IPS-20b (cell line): ENCODE results near the gene ZNF564.
"Not testable (repeated sequence)": the region's sequence is repeated elsewhere in the genome, so short reads cannot be mapped to it uniquely, and the experiment has no call there.

ENCODE experiments used
- H3K27ac ChIP-seq: one replicate; pipeline ENCODE4 v1.5.1; 2013; ENCODE audit warnings: low read length
- H3K27me3 ChIP-seq: 2 replicates; pipeline ENCODE4 v1.6.1; 2013; ENCODE audit warnings: mild to moderate bottlenecking, low read length, inconsistent platforms; ENCODE audit not compliant: insufficient read depth
- H3K36me3 ChIP-seq: 2 replicates; pipeline ENCODE4 v1.6.1; 2013; ENCODE audit warnings: low read depth, mild to moderate bottlenecking, inconsistent platforms, low read length, moderate library complexity; ENCODE audit not compliant: insufficient read depth
- H3K4me1 ChIP-seq: 2 replicates; pipeline ENCODE4 v1.6.1; 2013; ENCODE audit warnings: mild to moderate bottlenecking, control low read depth, inconsistent platforms, low read length, moderate library complexity; ENCODE audit not compliant: insufficient read depth
- H3K4me3 ChIP-seq: 2 replicates; pipeline ENCODE4 v1.5.1; 2013; ENCODE audit warnings: mild to moderate bottlenecking, low read length, inconsistent platforms
- H3K9ac ChIP-seq: 2 replicates; pipeline ENCODE4 v1.6.1; 2013; ENCODE audit warnings: low read depth, mild to moderate bottlenecking, inconsistent platforms, low read length, moderate library complexity
- H3K9me3 ChIP-seq: 2 replicates; pipeline ENCODE4 v1.6.1; 2013; ENCODE audit warnings: mild to moderate bottlenecking, low read depth, low read length, inconsistent platforms; ENCODE audit not compliant: insufficient read depth

ZNF564 gene

DNA sequence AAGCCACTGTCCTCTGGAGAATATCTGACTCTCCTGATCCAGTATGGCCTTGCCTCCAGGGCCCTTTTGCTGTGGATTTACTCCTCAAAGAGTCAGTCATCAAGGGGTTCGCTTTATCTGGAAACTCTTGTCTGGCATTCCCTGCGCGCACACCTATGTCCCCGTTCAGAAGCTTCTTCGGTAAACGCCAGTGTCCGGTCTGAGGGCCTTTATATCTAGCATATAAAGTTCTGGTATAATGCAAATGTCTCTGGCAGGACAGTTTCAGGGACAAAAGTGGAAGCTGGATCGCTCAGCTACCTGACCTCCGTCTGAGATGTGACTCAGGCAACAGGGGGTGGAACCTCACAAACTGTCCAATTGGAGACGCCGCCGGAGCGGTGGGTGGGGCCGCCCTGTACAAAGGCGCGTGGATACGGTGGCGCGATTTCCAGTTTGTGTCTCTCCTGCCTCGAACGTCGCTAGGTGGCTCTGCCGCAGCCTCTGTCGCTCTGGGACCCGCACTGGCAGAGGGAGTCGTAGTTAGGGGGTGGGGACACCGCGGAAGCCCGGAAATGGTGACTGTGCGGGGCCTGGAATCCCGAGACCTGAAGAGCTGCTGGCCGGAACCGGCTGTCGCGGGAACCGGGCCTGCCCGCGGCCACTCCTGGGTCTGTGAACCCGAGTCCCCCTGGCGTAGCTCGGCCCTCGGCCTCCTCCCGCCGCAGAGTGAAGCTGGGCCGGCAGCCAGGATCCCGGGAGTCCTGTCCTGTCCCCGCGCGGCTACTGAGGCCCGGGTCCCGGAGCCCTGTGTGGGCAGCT, 56.1 kb downstream of the ZNF564 start:
- H3K4me3 ChIP-seq, result peak overlapping the region; percentile 65
- peak overlapping the region; percentile 85; the same call in 1 of the 2 replicates for H3K9ac ChIP-seq
- no peaks in the 10 kb centered on the region; the same call in 1 of the 2 replicates for H3K27me3 ChIP-seq
- H3K36me3 ChIP-seq, result no peaks in the 10 kb centered on the region
- H3K27ac ChIP-seq, result peak overlapping the region; percentile 11
- H3K9me3 ChIP-seq, result no peaks in the 10 kb centered on the region
- H3K4me1 ChIP-seq, result no peaks in the 10 kb centered on the region; the same call in 1 of the 2 replicates

DNA sequence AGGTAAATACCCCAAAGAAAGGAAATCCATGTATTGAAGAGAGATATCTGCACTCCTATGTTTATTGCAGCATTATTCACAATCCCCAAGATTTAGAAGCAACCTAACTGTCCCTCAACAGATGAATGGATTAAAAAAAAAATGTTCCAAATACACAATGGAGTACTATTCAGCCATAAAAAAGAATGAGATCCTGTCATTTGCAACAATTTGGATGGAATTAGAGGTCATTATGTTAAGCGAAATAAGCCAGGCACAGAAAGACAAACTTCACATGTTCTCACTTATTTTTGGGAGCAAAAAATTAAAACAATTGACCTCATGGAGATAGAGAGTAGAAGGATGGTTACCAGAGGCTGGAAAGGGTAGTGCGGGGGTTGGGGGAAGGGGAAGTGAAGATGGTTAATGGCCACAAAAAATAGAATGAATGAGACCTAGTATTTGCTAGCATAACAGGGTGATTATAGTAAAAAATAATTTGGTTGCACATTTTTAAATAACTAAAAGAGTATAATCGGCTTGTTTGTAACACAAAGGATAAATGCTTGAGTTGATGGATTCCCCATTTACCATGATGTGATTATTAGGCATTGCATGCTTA, 56.9 kb downstream of the ZNF564 start:
- Histone ChIP-seq H3K9ac (no peak overlapping the region; the same call in 1 of the 2 replicates), H3K4me3 (peak overlapping the region; percentile 65), H3K36me3 (no peaks in the 10 kb centered on the region), H3K27ac (no peak overlapping the region), H3K27me3 (no peaks in the 10 kb centered on the region; the same call in 1 of the 2 replicates), H3K9me3 (no peaks in the 10 kb centered on the region), H3K4me1 (no peaks in the 10 kb centered on the region; the same call in 1 of the 2 replicates)

DNA sequence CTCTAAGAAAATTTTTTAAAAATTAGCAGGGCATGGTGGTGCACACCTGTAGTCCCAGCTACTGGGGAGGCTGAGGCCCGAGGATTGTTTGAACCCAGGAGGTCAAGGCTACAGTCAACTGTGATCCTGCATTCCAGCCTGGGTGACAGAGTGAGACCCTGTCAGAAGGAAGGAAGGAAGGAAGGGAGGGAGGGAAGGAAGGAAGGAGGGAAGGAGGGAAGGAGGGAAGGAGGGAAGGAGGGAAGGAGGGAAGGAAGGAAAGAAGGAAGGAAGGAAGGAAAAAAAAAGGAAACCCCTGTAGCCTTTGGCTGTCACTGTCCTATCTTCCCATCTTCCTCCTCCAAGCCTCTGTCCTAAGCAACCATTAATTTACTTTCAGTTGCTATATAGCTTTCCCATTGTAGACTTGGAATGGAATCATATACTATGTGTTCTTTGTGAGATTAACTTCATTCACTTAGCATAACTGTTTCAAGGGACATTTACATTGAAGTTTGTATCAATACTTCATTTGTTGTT, 65.0 kb downstream of the ZNF564 start:
- not testable (repeated sequence) for H3K27ac ChIP-seq, H3K9ac ChIP-seq, H3K4me1 ChIP-seq

DNA sequence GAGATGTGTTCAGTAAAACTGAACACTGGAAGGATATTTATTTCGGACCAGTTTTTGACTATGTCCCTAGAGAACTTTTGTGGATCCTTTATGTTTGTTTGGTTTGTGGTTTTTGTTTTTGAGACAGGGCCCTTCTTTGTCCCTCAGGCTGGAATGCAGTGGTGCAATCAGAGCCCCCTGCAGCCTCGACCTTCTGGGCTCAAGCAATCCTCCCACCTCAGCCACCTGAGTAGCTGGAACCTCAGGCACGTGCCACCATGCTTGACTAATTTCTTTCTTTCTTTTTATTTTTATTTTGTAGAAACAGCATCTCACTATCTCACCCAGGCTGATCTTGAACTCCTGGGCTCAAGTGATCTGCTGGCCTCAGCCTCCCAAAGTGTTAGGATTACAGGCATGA, 65.7 kb downstream of the ZNF564 start:
- H3K9ac ChIP-seq, result peak overlapping the region; percentile 49; the same call in 1 of the 2 replicates
- peak overlapping the region; percentile 81; the same call in 1 of the 2 replicates for H3K4me3 ChIP-seq
- no peaks in the 10 kb centered on the region for H3K9me3 ChIP-seq
- H3K4me1 ChIP-seq, result peaks cover 7% of the 10 kb centered on the region; the same call in 1 of the 2 replicates
- no peak overlapping the region for H3K27ac ChIP-seq
- no peaks in the 10 kb centered on the region for H3K36me3 ChIP-seq
- peaks cover 14% of the 10 kb centered on the region; the same call in 1 of the 2 replicates for H3K27me3 ChIP-seq

More for the DNA sequence above, 65.0 kb downstream of the ZNF564 start:
- H3K27me3 ChIP-seq, result peaks cover 14% of the 10 kb centered on the region; the same call in 1 of the 2 replicates
- H3K9me3 ChIP-seq, H3K4me3 ChIP-seq, H3K36me3 ChIP-seq: not testable (repeated sequence)

DNA sequence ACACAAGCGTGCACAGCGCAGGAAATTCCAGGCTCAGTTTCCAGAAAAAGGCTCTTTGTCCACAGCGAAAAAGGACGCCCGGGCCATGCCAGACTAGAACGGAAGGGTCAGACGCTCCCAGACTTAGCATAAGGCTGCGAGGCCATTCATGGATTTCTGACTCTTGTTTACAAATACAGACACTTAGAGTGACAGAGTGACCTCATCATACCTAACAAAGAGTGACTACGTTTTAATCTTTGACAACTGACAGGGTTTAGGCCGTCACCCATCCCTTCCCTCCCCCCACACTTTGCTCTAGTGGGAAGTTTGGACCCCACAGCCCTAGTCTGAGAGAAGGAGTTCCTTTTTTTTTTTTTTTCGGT, 66.2 kb downstream of the ZNF564 start:
- Histone ChIP-seq H3K9ac (peak overlapping the region; percentile 49; the same call in 1 of the 2 replicates), H3K4me1 (peaks cover 7% of the 10 kb centered on the region; the same call in 1 of the 2 replicates), H3K9me3 (no peaks in the 10 kb centered on the region), H3K27me3 (peaks cover 14% of the 10 kb centered on the region; the same call in 1 of the 2 replicates), H3K4me3 (peak overlapping the region; percentile 81), H3K36me3 (no peaks in the 10 kb centered on the region), H3K27ac (no peak overlapping the region)

DNA sequence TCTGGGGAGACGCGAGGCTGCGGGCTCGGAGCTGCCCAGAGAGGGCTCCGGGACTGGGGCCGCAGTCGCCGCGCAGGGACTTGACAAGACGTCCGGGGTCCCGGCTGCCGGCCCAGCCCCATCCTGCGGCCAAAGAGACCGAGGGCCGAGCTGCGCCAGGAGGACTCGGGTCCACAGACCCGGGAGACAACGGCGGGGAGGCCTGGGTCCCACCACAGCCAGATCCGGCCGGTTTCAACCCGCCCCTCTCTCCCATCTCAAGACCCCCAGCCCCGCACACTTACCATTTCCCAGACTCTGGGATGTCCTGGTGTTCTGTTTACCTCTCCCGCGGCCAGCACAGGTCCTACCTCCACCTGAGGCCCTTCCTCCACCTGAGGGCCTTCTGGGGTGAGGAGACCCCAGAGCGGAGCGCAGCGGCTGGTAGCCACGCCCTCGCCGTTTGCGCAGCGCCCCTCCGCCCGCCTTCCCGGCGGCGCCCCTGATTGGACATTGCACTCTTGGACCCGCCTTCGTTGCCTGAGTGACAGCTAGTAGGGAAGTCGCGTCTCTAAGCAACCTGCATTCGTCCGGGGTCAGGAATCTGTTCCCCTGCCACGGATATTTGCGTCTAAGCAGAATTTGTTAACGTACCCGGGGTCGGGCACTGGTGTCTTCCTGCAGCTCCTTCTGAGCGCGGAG, 66.8 kb downstream of the ZNF564 start, which contains the start of gene ZNF709:
ZNF709 (minus strand) TSS at position 446 of the 681 bp plus-strand sequence; CDS start at position 287, 159 bp downstream.
- H3K4me1 ChIP-seq, result peaks cover 7% of the 10 kb centered on the region; the same call in 1 of the 2 replicates
- H3K9me3 ChIP-seq, result no peaks in the 10 kb centered on the region
- H3K9ac ChIP-seq, result peak within 1 kb of the TSS; percentile 70; the same call in 1 of the 2 replicates
- no peaks in the 10 kb centered on the region for H3K36me3 ChIP-seq
- no peak within 1 kb of the TSS for H3K27ac ChIP-seq
- peaks cover 14% of the 10 kb centered on the region; the same call in 1 of the 2 replicates for H3K27me3 ChIP-seq
- H3K4me3 ChIP-seq, result peak within 1 kb of the TSS; percentile 81

DNA sequence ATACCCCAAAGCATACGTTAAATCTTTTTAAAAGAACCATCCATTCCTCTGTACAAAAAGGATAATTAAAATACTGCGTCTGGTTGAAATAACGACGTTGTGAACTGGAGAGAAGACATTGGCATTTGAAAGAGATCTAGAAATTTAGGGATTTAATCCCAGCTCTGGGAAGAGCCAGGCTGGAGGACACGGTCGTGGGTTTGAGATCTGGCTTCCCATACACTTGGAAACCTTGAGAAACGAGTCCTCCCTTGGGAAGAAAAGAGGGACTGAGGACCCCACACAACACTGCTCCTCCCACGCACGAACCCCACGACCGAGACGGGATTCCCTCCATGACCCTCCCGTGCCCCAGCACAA, 67.3 kb downstream of the ZNF564 start:
- H3K9me3 ChIP-seq, result no peaks in the 10 kb centered on the region
- H3K4me1 ChIP-seq, result peaks cover 7% of the 10 kb centered on the region; the same call in 1 of the 2 replicates
- H3K4me3 ChIP-seq, result peak overlapping the region; percentile 81
- no peaks in the 10 kb centered on the region for H3K36me3 ChIP-seq
- H3K27ac ChIP-seq, result no peak overlapping the region
- peak overlapping the region; percentile 70; the same call in 1 of the 2 replicates for H3K9ac ChIP-seq
- peaks cover 14% of the 10 kb centered on the region; the same call in 1 of the 2 replicates for H3K27me3 ChIP-seq

DNA sequence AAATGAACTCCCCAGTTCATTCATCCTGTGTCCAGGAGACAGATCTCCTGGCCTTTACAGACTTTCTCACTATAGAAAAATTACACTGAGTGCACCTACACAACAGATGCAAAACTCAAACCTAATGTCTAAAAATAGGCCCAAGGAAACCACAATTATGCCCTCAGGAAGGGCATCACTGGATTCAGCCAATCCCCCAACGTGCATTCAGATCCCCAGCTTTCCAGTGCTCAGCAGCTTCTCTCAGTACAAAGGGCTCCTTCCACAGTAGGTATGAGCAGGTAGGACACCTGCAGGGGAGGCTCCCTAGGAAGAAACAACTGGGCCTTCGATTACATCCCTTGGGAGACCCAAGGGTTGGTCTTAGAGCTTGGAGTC, 68.8 kb downstream of the ZNF564 start:
- no peak overlapping the region for H3K9ac ChIP-seq
- H3K4me3 ChIP-seq, result no peak overlapping the region

DNA sequence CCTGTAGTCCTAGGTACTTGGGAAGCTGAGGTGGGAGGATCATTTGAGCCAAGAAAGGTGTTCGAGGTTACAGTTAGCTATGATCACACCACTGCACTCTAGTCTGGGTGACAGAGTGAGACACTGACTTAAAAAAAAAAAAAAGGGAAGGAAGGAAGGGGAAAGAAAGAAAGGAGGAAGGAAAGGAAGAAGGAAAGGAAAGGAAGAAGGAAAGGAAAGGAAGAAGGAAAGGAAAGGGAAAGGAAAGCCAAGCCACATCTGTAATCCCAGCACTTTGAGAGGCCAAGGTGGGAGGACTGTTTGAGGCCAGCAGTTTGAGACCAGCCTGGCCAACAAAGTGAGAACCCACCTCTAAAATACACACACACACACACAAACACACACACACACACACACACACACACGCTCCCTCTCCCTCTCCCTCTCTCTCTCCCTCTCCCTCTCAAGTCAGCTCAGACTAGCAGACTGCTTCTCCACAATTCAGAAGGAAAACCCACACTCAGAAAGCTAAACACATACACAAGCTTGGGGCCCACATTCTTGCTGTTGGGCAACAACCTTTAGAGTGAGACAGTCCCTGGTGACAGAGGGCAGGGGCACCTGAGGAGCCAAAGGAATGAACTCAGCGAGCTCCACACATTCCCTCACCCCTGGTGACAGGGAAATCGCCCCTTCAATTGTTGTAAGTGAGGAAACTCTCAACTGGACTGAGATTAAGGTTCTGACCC, 69.3 kb downstream of the ZNF564 start:
- Histone ChIP-seq H3K9me3 (no peaks in the 10 kb centered on the region), H3K9ac (no peak overlapping the region), H3K27me3 (peaks cover 14% of the 10 kb centered on the region; the same call in 1 of the 2 replicates), H3K36me3 (no peaks in the 10 kb centered on the region), H3K27ac (no peak overlapping the region), H3K4me3 (no peak overlapping the region), H3K4me1 (peaks cover 7% of the 10 kb centered on the region; the same call in 1 of the 2 replicates)

More for the DNA sequence above, 68.8 kb downstream of the ZNF564 start:
- H3K36me3 ChIP-seq, result no peaks in the 10 kb centered on the region
- no peaks in the 10 kb centered on the region for H3K9me3 ChIP-seq
- no peak overlapping the region for H3K27ac ChIP-seq
- H3K27me3 ChIP-seq, result peaks cover 14% of the 10 kb centered on the region; the same call in 1 of the 2 replicates
- peaks cover 7% of the 10 kb centered on the region; the same call in 1 of the 2 replicates for H3K4me1 ChIP-seq

DNA sequence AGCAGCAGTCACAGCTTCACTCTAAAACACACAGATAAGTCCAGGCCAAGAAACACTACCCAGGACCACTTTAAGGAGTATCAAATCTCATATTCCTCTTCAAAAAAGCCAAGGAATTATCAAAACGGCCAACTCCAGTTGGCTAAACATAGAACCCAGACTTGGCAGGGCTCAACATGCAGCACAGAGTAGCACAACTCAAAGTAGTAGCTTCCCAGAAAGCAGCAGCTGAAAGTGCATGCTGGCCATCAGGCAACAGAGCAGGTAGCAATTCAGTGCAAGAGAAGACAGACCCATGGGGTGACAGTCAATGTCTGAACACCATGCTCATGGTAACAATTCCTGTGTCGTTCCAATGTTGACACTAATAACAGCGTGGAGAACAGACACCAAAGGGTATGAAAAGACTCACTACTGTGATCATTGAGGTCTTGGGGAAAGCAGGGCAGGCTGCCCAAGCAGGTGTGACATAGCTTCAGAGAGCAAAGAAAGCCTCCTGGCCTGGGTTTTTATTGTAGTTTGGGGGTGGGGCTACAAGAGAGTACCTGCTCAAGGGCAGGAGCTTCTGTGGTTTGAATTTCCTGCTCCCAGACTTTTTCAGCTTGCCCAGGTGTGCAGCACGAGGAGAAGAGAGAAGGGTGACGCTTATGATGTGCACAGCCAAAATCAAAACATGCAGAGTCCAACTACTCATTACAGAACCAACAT, 72.9 kb downstream of the ZNF564 start:
- Histone ChIP-seq H3K36me3 (no peaks in the 10 kb centered on the region), H3K27ac (no peak overlapping the region), H3K9me3 (peaks cover 14% of the 10 kb centered on the region), H3K4me1 (no peaks in the 10 kb centered on the region), H3K4me3 (no peak overlapping the region), H3K27me3 (peaks cover under 1% of the 10 kb centered on the region; the same call in 1 of the 2 replicates), H3K9ac (no peak overlapping the region)
